B cell (primary cell): Measurements from ENCODE around the gene C21orf58. TPM values are rescaled to one million over a fixed set of nuclear protein-coding genes. Genes with fewer than 3 reads are reported as not detected.

Experiments
- ATAC-seq: fragments of 200-7000 bp; cut with Tn5 transposase; one replicate; pipeline ENCODE4 v1.10.0; 2021; ENCODE audit warnings: low read depth, mild to moderate bottlenecking, moderate number of reproducible peaks, moderate library complexity
- CTCF ChIA-PET: fragments of 350-600 bp; sonication (Branson Sonifier 250); formaldehyde crosslinking; loops from one replicate; lab custom pipeline; 2021; ENCODE audit warnings: antibody characterized with exemption, inconsistent platforms; lab: Charles Lee
- POLR2A ChIA-PET: fragments of 350-600 bp; sonication (Branson Sonifier 250); formaldehyde crosslinking; loops from one replicate; lab custom pipeline; 2021; ENCODE audit warnings: antibody characterized with exemption; lab: Charles Lee
- DNase-seq: peaks from one replicate; pipeline ENCODE4 v3.0.0; 2013
- H2AFZ ChIP-seq: 2 replicates; pipeline ENCODE4 v1.6.1; 2012; ENCODE audit warnings: mild to moderate bottlenecking, low read depth, low read length; ENCODE audit not compliant: insufficient read depth, poor library complexity, severe bottlenecking
- H3K27ac ChIP-seq, 2 donors: 1 replicate in 1 of 2; 2 replicates in 1 of 2; pipeline ENCODE4 v1.5.1; 2012 to 2013; ENCODE audit warnings: low read length in 2 of 2, mild to moderate bottlenecking in 2 of 2, moderate library complexity in 1 of 2
- H3K27me3 ChIP-seq, 4 experiments: fragments of 200-600 bp in 1 of 4; sonication (generic) in 1 of 4; replicated peaks in 1 of 4; 1 replicate in 2 of 4; 2 replicates in 2 of 4; pipeline versions ENCODE4 v1.6.1 to v1.7.0; 2013 to 2016; ENCODE audit warnings: low read length in 3 of 4, mild to moderate bottlenecking in 2 of 4, mixed read lengths in 1 of 4, moderate library complexity in 1 of 4; ENCODE audit not compliant: insufficient read depth in 4 of 4, control insufficient read depth in 3 of 4; ENCODE audit errors: control extremely low read depth in 1 of 4
- H3K36me3 ChIP-seq, 2 experiments: replicated peaks in 1 of 2; 1 replicate in 1 of 2; 2 replicates in 1 of 2; pipeline versions ENCODE4 v1.6.1 to v1.7.1; 2013; ENCODE audit warnings: low read length in 1 of 2; ENCODE audit not compliant: insufficient read depth in 2 of 2, control insufficient read depth in 1 of 2; ENCODE audit errors: control extremely low read depth in 1 of 2, extremely low read depth in 1 of 2
- H3K4me1 ChIP-seq, 2 donors: fragments of 200-600 bp in 1 of 2; sonication (generic) in 1 of 2; 1 replicate in 1 of 2; 2 replicates in 1 of 2; pipeline versions ENCODE4 v1.5.1 to v1.6.1; 2013 to 2017; ENCODE audit warnings: low read length in 2 of 2; ENCODE audit not compliant: control insufficient read depth in 2 of 2, insufficient read depth in 2 of 2
- H3K4me2 ChIP-seq: replicated peaks from 2 replicates; pipeline ENCODE3; 2012; ENCODE audit warnings: mild to moderate bottlenecking, low read depth, low read length; ENCODE audit not compliant: poor library complexity, severe bottlenecking
- H3K4me3 ChIP-seq, 5 experiments: fragments of 200-600 bp in 1 of 5; sonication (generic) in 1 of 5; 1 replicate in 3 of 5; 2 replicates in 2 of 5; pipeline versions ENCODE4 v1.5.1 to v1.7.0; 2011 to 2016; ENCODE audit warnings: low read length in 4 of 5, mild to moderate bottlenecking in 4 of 5, low read depth in 2 of 5, control low read depth in 1 of 5, moderate library complexity in 1 of 5; ENCODE audit not compliant: insufficient read depth in 1 of 5; ENCODE audit errors: control extremely low read depth in 1 of 5, extremely low read depth in 1 of 5
- H3K79me2 ChIP-seq: fragments of 200-600 bp; sonication (generic); one replicate; pipeline ENCODE4 v1.6.0; 2016; ENCODE audit warnings: low read length; ENCODE audit not compliant: control insufficient read depth, insufficient read depth
- H3K9ac ChIP-seq: fragments of 200-600 bp; sonication (generic); 2 replicates; pipeline ENCODE4 v1.6.1; 2017; ENCODE audit warnings: mild to moderate bottlenecking, low read length, moderate library complexity
- H3K9me3 ChIP-seq, 3 donors: one replicate each; pipeline versions ENCODE4 v1.6.1 to v1.7.1; 2013; ENCODE audit warnings: low read length in 2 of 3; ENCODE audit not compliant: control insufficient read depth in 2 of 3, insufficient read depth in 1 of 3; ENCODE audit errors: control extremely low read depth in 1 of 3
- H4K20me1 ChIP-seq: 2 replicates; pipeline ENCODE4 v1.6.0; 2012; ENCODE audit warnings: mild to moderate bottlenecking, low read length; ENCODE audit not compliant: insufficient read depth, control insufficient read depth, poor library complexity, severe bottlenecking
- H3K27ac Mint-ChIP-seq: one replicate; pipeline ENCODE4 v1.8.0; 2021; ENCODE audit warnings: mixed read lengths
- H3K27me3 Mint-ChIP-seq: one replicate; pipeline ENCODE4 v1.8.0; 2021; ENCODE audit warnings: mixed read lengths
- H3K4me1 Mint-ChIP-seq: one replicate; pipeline ENCODE4 v1.8.0; 2021; ENCODE audit warnings: mixed read lengths
- H3K4me3 Mint-ChIP-seq: one replicate; pipeline ENCODE4 v1.8.0; 2021; ENCODE audit warnings: mixed read lengths
- H3K9me3 Mint-ChIP-seq: one replicate; pipeline ENCODE4 v1.8.0; 2022; ENCODE audit warnings: mixed read lengths; ENCODE audit not compliant: insufficient read depth
- CTCF ChIP-seq: fragments of 200-600 bp; IDR thresholded peaks from one replicate; pipeline ENCODE4 v1.8.0; 2022; ENCODE audit warnings: antibody characterized with exemption, mild to moderate bottlenecking
- EZH2 ChIP-seq: IDR thresholded peaks from 2 replicates; pipeline ENCODE4 v1.6.1; 2012; ENCODE audit warnings: borderline replicate concordance, low read depth, mild to moderate bottlenecking, moderate library complexity, low read length; ENCODE audit not compliant: insufficient read depth, poor library complexity, severe bottlenecking
- WGBS: methylation state at CpG from one replicate; pipeline ENCODE4 v1.1.5; 2013; ENCODE audit warnings: missing lambda C conversion rate; ENCODE audit not compliant: insufficient coverage; 5-methylcytosine and 5-hydroxymethylcytosine counted together
- intact Hi-C: fragments of 100-400 bp; cut with micrococcal nuclease; formaldehyde crosslinking; loops from one replicate; pipeline ENCODE4 v1.10.0; 2022
- polyA plus RNA-seq: library from polyadenylated mRNA; depleted of rRNA; stranded (reverse); fragments of >200 nt; gene quantifications from 2 replicates; pipeline ENCODE4 v1.2.3, GENCODE V29; 2012
- total RNA-seq, 2 donors: library from RNA; stranded (reverse); fragments of 120-200 nt in 1 of 2; gene quantifications; 1 replicate in 1 of 2; 2 replicates in 1 of 2; pipeline versions ENCODE4 v1.2.3 to v1.2.4, GENCODE V29; 2013 to 2022

C21orf58 gene
- total and polyA plus RNA-seq, 2 donors (not counting 1 experiment from before 2014, with no cell fraction given), result 6.3 to 9.5 TPM

- Histone ChIP-seq H3K4me2 (no peak overlapping the region), H3K4me1 (peaks cover 33 to 46% of the 10 kb centered on the region in 2 donors), H4K20me1 (peaks cover 24% of the 10 kb centered on the region), H3K36me3 (peaks cover 2 to 20% of the 10 kb centered on the region in 2 experiments), H3K9me3 (peaks cover 0 to 9% (median 3%) of the 10 kb centered on the region in 3 donors), H3K79me2 (peaks cover 33% of the 10 kb centered on the region), H3K27ac (no peak overlapping the region), H3K27me3 (no peaks in the 10 kb centered on the region), H3K4me3 (no peak overlapping the region), H2AFZ (no peak overlapping the region), H3K9ac (no peak overlapping the region)
- ATAC-seq, result no peak
- peaks cover 46% of the 10 kb centered on the region for H3K4me1 Mint-ChIP-seq
- no peaks in the 10 kb centered on the region for H3K9me3 Mint-ChIP-seq
- intact Hi-C loops, result no loop called here
- POLR2A ChIA-PET, result no interaction called here
- no peak for DNase-seq
- no peaks in the 10 kb centered on the region for H3K27me3 Mint-ChIP-seq
- WGBS, result 100% methylated on average over 2 of the region's 10 CpGs
- no peak overlapping the region for H3K27ac Mint-ChIP-seq
- no peak overlapping the region for H3K4me3 Mint-ChIP-seq
- CTCF ChIA-PET, result no interaction called here
- TF ChIP-seq CTCF (no peak), EZH2 (no peak)
These were observed 36.1 kb downstream of the C21orf58 start for GRCh38 chr21:46287541-46287940.

DNA sequence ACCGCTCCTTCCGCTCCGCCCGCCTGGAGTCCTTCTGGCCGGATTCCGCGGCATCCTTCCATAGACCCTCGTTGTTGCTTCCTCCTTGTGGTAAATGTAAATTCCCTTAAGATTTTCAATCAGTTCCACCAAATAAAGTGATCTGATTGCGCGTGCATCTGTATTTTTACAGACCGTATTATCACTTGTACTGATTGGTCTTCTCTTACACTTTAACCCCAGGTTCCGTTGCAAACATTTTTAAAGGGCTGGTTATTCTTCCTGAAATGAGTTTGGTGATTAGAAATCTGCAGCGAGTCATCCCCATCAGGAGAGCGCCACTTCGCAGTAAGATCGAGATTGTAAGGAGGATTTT, 37.0 kb downstream of the C21orf58 start:
- Histone ChIP-seq H3K36me3 (peaks cover 2 to 19% of the 10 kb centered on the region in 2 experiments), H3K27ac (peak overlapping the region; percentile 61 to 87), H3K4me2 (peak overlapping the region; percentile 84), H4K20me1 (peaks cover 32% of the 10 kb centered on the region), H3K4me1 (peaks cover 33 to 54% of the 10 kb centered on the region in 2 donors), H3K9ac (peak overlapping the region; percentile 78), H2AFZ (peak overlapping the region; percentile 94), H3K4me3 (peak overlapping the region; percentile 62 to 86 (median 78)), H3K79me2 (peaks cover 42% of the 10 kb centered on the region), H3K27me3 (no peaks in the 10 kb centered on the region), H3K9me3 (peaks cover 0 to 3% (median under 1%) of the 10 kb centered on the region in 3 donors)
- Mint-ChIP-seq H3K9me3 (no peaks in the 10 kb centered on the region), H3K27me3 (no peaks in the 10 kb centered on the region), H3K27ac (peak overlapping the region; percentile 91), H3K4me3 (peak overlapping the region; percentile 93), H3K4me1 (peaks cover 47% of the 10 kb centered on the region)
- no peak for TF ChIP-seq EZH2
- no peak for TF ChIP-seq CTCF
- POLR2A ChIA-PET, result no interaction called here
- CTCF ChIA-PET, result no interaction called here
- peak; percentile 5 for ATAC-seq
- intact Hi-C loops, result loop anchor here (1.0 kb wide), 5 partner anchors 10 to 172 kb away; partner anchors contain the start of genes DIP2A, LSS and PCNT
- DNase-seq, result no peak
- no CpG with 5 or more reads among the region's 16 CpGs for WGBS
